ENCODE measurements around the gene ATF6. TPM values are rescaled to one million over a fixed set of nuclear protein-coding genes. Genes with fewer than 3 reads are reported as not detected.

Gene ATF6
- total and polyA plus RNA-seq, 2 donors, result 13.0 to 39.4 TPM

DNA sequence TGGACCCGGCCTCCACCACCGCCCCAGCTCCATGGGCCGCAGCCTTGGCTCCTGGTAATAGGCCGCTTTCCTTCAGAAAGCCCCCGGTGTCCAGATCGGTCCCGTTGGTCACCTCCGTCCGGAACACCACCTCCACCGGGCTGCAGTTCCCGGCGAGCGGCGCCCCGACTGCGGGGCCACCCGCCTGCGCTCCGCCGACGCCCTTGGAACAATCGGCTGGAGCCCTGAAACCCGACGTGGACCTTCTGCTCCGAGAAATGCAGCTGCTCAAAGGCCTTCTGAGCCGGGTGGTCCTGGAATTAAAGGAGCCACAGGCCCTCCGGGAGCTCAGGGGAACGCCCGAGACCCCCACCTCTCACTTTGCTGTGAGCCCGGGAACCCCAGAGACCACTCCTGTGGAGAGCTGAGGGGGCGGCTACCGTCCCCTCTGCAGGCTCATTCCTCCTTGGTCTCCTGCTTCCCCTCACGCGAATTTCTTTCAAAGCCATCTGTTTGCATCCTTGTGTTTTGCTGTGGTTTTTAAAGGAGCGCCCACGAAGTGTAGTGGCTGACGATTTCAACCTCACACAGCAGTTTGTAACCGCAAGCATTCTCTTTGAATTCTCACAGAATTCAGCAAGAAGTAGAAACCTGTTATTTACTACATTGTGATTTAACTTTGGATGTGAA is 38.7 kb upstream of the ATF6 start:
- Histone ChIP-seq H3K36me3 (ENCODE audit: insufficient read depth) (no peaks in the 10 kb centered on the region), H3K4me1 (ENCODE audit: insufficient read depth) (peaks cover 2% of the 10 kb centered on the region), H3K4me3 (ENCODE audit: low read depth, low read length) (peak overlapping the region; percentile 62), H3K27ac (ENCODE audit: low read depth) (peak overlapping the region; percentile 93)
- no peak for DNase-seq (ENCODE audit: extremely low spot score)
- WGBS, result 4% methylated on average over 38 of the region's 38 CpGs

DNA sequence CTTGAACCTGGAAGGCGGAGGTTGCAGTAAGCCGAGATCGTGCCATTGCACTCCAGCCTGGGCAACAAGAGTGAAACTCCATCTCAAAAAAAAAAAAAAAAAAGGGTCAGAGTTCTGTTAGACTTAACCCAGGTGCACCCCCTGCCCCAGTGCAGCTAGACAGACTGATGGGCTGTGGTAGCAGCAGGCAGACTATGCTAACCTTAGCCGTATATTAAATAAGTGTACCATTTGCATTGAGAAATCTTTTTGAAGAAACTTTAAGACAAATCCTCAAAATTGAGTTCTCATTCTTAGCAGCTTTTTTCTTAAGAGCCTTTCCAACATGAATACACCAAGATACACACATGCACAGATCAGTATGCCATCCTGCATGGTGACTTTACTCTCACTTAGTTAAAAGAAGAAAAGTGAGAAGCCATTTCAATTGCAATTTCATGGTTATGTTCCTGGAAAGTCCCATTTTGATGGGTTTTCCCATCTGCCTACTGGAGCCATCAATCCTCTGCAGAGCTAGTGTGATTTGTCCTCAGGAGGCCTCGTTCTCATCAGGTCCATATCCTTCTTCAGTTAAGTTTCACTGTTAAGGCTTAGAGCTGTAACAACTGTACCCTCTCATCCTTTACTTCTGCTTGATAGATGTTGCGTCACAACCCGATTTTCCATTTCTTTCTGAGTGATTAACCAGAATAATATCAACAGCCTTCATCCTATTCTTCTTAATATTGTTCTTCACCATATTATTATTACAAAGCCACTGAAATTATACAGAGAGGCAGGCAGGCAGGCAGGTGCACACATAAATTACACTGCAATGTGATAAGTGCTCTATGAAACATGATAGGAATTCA is 37.5 kb upstream of the ATF6 start:
- H3K4me3 ChIP-seq (ENCODE audit: low read depth, low read length), result no peak overlapping the region
- H3K27ac ChIP-seq (ENCODE audit: low read depth), result no peak overlapping the region
- H3K36me3 ChIP-seq (ENCODE audit: insufficient read depth), result no peaks in the 10 kb centered on the region
- WGBS, result 79% methylated on average over 4 of the region's 7 CpGs
- no peak for DNase-seq (ENCODE audit: extremely low spot score)
- peaks cover 2% of the 10 kb centered on the region for H3K4me1 ChIP-seq (ENCODE audit: insufficient read depth)

DNA sequence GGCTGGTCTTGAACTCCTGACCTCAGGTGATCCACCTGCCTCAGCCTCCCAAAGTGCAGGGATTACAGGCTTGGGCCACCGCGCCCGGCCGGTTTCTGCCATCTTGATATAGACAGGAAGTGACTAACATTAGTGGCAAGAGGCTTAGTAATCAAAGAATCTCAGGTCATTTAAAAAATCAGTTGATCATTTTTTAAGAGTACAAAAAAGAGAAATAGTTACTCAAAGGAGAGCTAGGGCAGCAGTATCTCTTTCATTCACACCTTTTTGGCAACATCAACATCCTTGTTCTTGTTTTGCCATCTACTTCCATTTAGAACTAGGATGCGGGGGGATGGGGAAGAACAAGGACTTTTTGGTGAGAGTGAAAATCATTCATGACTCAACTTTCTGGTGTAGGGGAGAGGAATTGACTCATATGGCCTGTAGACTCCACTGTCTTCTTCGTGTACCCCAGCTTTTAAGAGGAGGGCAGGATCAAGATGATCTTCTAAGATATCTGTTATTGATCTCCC is 36.0 kb upstream of the ATF6 start:
- Histone ChIP-seq H3K4me3 (ENCODE audit: low read depth, low read length) (no peak overlapping the region), H3K4me1 (ENCODE audit: insufficient read depth) (peaks cover 2% of the 10 kb centered on the region), H3K36me3 (ENCODE audit: insufficient read depth) (no peaks in the 10 kb centered on the region), H3K27ac (ENCODE audit: low read depth) (no peak overlapping the region)
- DNase-seq (ENCODE audit: extremely low spot score), result no peak
- WGBS, result 81% methylated on average over 6 of the region's 6 CpGs

DNA sequence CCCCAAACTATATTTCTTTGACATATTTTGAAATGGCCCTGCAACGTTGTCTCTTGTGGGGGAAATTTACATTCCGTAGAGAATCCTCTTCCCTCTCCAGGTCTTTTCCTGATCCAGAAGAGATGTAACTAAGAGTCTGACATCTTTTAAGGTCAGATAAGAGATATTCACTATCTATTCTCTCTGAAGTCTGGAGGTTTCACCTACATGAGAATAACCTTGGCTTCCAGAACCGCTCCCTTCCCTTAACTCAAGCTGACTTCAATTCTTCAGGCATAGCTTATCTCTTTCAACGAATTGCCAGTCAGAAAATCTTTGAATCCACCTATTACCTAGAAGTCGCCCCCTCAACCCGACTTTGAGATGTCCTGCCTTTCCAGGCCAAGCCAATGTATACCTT is 34.9 kb upstream of the ATF6 start:
- H3K4me1 ChIP-seq (ENCODE audit: insufficient read depth), result no peaks in the 10 kb centered on the region
- no peak overlapping the region for H3K4me3 ChIP-seq (ENCODE audit: low read depth, low read length)
- no peaks in the 10 kb centered on the region for H3K36me3 ChIP-seq (ENCODE audit: insufficient read depth)
- 73% methylated on average over 6 of the region's 6 CpGs for WGBS
- no peak for DNase-seq (ENCODE audit: extremely low spot score)
- H3K27ac ChIP-seq (ENCODE audit: low read depth), result no peak overlapping the region

GRCh38 chr1:161731981-161732718 is 34.0 kb upstream of the ATF6 start:
- Histone ChIP-seq H3K4me3 (ENCODE audit: low read depth, low read length) (no peak overlapping the region), H3K36me3 (ENCODE audit: insufficient read depth) (no peaks in the 10 kb centered on the region), H3K4me1 (ENCODE audit: insufficient read depth) (no peaks in the 10 kb centered on the region), H3K27ac (ENCODE audit: low read depth) (no peak overlapping the region)
- WGBS, result 76% methylated on average over 5 of the region's 5 CpGs
- DNase-seq (ENCODE audit: extremely low spot score), result no peak

- H3K4me3 ChIP-seq (ENCODE audit: low read depth, low read length), result no peak overlapping the region
- H3K4me1 ChIP-seq (ENCODE audit: insufficient read depth), result no peaks in the 10 kb centered on the region
- no peaks in the 10 kb centered on the region for H3K36me3 ChIP-seq (ENCODE audit: insufficient read depth)
- DNase-seq (ENCODE audit: extremely low spot score), result no peak
- WGBS, result 3% methylated on average over 1 of the region's 1 CpG
- H3K27ac ChIP-seq (ENCODE audit: low read depth), result no peak overlapping the region
Observed at GRCh38 chr1:161733526-161733925, 32.6 kb upstream of the ATF6 start.

GRCh38 chr1:161735837-161736236 is 30.3 kb upstream of the ATF6 start:
- H3K4me1 ChIP-seq (ENCODE audit: insufficient read depth), result no peaks in the 10 kb centered on the region
- no peak overlapping the region for H3K27ac ChIP-seq (ENCODE audit: low read depth)
- no peaks in the 10 kb centered on the region for H3K36me3 ChIP-seq (ENCODE audit: insufficient read depth)
- H3K4me3 ChIP-seq (ENCODE audit: low read depth, low read length), result no peak overlapping the region
- no peak for DNase-seq (ENCODE audit: extremely low spot score)
- WGBS, result 91% methylated on average over 3 of the region's 3 CpGs

GRCh38 chr1:161736335-161736969 is 29.7 kb upstream of the ATF6 start:
- Histone ChIP-seq H3K4me1 (ENCODE audit: insufficient read depth) (no peaks in the 10 kb centered on the region), H3K27ac (ENCODE audit: low read depth) (no peak overlapping the region), H3K4me3 (ENCODE audit: low read depth, low read length) (no peak overlapping the region), H3K36me3 (ENCODE audit: insufficient read depth) (no peaks in the 10 kb centered on the region)
- DNase-seq (ENCODE audit: extremely low spot score), result no peak
- 51% methylated on average over 4 of the region's 4 CpGs for WGBS

GRCh38 chr1:161737625-161738024 is 28.5 kb upstream of the ATF6 start:
- no peak for DNase-seq (ENCODE audit: extremely low spot score)
- Histone ChIP-seq H3K4me1 (ENCODE audit: insufficient read depth) (no peaks in the 10 kb centered on the region), H3K27ac (ENCODE audit: low read depth) (no peak overlapping the region), H3K4me3 (ENCODE audit: low read depth, low read length) (no peak overlapping the region), H3K36me3 (ENCODE audit: insufficient read depth) (no peaks in the 10 kb centered on the region)
- WGBS, result 60% methylated on average over 2 of the region's 2 CpGs

DNA sequence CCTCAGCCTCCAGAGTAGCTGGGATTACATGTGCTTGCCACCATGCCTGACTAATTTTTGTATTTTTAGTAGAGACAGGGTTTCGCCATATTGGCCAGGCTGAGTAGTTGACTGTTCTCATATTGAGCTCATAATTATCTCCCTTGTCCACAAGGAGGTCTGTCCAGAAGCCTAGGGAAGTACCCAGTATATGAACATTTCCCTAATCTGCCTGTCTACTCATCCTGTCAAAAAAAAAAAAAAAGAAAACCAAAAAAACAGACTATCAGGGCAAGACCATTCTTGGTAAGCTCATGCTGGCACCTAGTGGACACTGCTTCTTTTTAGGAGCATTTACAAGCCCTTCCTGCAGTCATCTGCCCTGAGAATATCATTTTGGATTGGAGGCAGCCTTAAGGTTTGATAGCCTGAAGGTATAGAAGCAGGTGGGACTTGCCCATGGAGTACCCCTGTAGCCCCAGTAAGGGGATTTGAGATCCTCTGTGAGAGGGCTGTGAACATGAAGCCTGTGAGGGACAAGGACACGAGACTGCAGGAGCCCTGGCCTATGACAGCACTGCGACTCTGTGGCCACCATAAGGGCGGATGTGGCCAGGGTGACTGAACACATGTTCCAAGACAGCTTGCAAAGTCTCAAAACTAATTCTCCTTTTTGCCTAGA is 27.4 kb upstream of the ATF6 start:
- WGBS, result 82% methylated on average over 4 of the region's 4 CpGs
- no peak for DNase-seq (ENCODE audit: extremely low spot score)
- H3K36me3 ChIP-seq (ENCODE audit: insufficient read depth), result no peaks in the 10 kb centered on the region
- H3K4me1 ChIP-seq (ENCODE audit: insufficient read depth), result no peaks in the 10 kb centered on the region
- H3K4me3 ChIP-seq (ENCODE audit: low read depth, low read length), result no peak overlapping the region
- no peak overlapping the region for H3K27ac ChIP-seq (ENCODE audit: low read depth)

DNA sequence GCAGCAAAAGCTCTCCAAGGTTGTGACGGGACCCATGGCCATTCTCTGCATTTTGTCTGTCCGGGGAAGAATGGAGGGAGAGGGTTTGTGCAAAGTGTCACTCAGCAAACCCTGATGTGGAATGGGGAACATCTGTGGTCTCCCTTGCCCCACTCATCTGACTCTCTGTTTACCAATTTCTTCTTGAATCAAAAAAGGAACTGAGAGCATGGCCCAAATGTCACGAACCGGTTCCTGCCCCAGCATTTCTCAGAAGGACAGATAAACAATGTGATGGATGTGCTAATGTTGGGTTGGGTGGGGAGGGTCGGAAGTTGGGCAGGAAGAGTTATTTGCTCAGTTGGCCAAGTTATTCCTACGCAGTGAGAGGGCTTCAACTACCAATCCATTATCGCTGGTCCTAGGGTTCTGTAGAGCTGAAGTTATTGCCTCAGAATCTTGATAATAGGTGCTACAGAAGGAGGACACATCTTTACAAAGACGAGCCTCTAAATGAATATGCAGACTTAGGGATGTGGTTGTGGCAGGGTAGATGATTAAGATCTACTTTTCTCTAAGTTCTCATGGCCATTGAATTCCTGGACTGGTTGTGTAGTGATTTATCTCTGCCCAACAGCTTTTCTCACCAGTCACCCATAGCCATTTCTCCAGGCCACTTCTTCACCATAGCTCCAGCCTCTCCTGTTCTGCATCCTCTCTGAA is 26.1 kb upstream of the ATF6 start:
- Histone ChIP-seq H3K4me3 (ENCODE audit: low read depth, low read length) (no peak overlapping the region), H3K36me3 (ENCODE audit: insufficient read depth) (no peaks in the 10 kb centered on the region), H3K4me1 (ENCODE audit: insufficient read depth) (no peaks in the 10 kb centered on the region), H3K27ac (ENCODE audit: low read depth) (no peak overlapping the region)
- no peak for DNase-seq (ENCODE audit: extremely low spot score)
- WGBS, result 61% methylated on average over 8 of the region's 8 CpGs

- Histone ChIP-seq H3K4me3 (ENCODE audit: low read depth, low read length) (no peak overlapping the region), H3K27ac (ENCODE audit: low read depth) (no peak overlapping the region), H3K36me3 (ENCODE audit: insufficient read depth) (no peaks in the 10 kb centered on the region), H3K4me1 (ENCODE audit: insufficient read depth) (no peaks in the 10 kb centered on the region)
- 85% methylated on average over 6 of the region's 6 CpGs for WGBS
- no peak for DNase-seq (ENCODE audit: extremely low spot score)
Observed at GRCh38 chr1:161740921-161741320, 25.2 kb upstream of the ATF6 start.

All from urinary bladder (tissue), 4 donors.